DOHH2 (cell line): ENCODE data around the gene PSPN.

Experiments
- H3F3A ChIP-seq: fragments of 200-600 bp; sonication (generic), shearing (Covaris generic); 2 replicates; pipeline ENCODE4 v1.6.0; 2016; ENCODE audit warnings: antibody characterized with exemption, mild to moderate bottlenecking; ENCODE audit not compliant: control insufficient read depth, insufficient read depth
- H3K27ac ChIP-seq: fragments of 200-600 bp; sonication (generic); 2 replicates; pipeline ENCODE4 v1.5.1; 2014; ENCODE audit warnings: low read depth, mild to moderate bottlenecking, low read length, moderate library complexity
- H3K27me3 ChIP-seq: fragments of 200-600 bp; sonication (generic); 2 replicates; pipeline ENCODE4 v1.6.1; 2014; ENCODE audit warnings: mild to moderate bottlenecking, low read length, mixed read lengths; ENCODE audit not compliant: control insufficient read depth
- H3K36me3 ChIP-seq: fragments of 200-600 bp; sonication (generic); 2 replicates; pipeline ENCODE4 v1.6.1; 2014; ENCODE audit warnings: mild to moderate bottlenecking, low read length, moderate library complexity, mixed read lengths; ENCODE audit not compliant: control insufficient read depth
- H3K4me1 ChIP-seq: fragments of 200-600 bp; sonication (generic); 2 replicates; pipeline ENCODE4 v1.6.1; 2014; ENCODE audit warnings: mild to moderate bottlenecking, low read length, mixed read lengths; ENCODE audit not compliant: control insufficient read depth
- H3K4me2 ChIP-seq: fragments of 200-600 bp; sonication (generic); 2 replicates; pipeline ENCODE4 v1.6.0; 2014; ENCODE audit warnings: mild to moderate bottlenecking, low read length, moderate library complexity
- H3K4me3 ChIP-seq: fragments of 200-600 bp; sonication (generic); 2 replicates; pipeline ENCODE4 v1.5.1; 2014; ENCODE audit warnings: mild to moderate bottlenecking, low read length, mixed read lengths
- H3K79me2 ChIP-seq: fragments of 200-600 bp; sonication (generic); 2 replicates; pipeline ENCODE4 v1.6.1; 2014; ENCODE audit warnings: mild to moderate bottlenecking, low read length, mixed read lengths; ENCODE audit not compliant: control insufficient read depth
- H3K9me2 ChIP-seq: fragments of 200-600 bp; sonication (generic); replicated peaks from 2 replicates; pipeline ENCODE4 v1.6.1; 2014; ENCODE audit warnings: mild to moderate bottlenecking, low read length, mixed read lengths; ENCODE audit not compliant: control insufficient read depth
- H3K9me3 ChIP-seq: fragments of 200-600 bp; sonication (generic); 2 replicates; pipeline ENCODE4 v1.6.1; 2014; ENCODE audit warnings: antibody characterized with exemption, low read length, mixed read lengths; ENCODE audit not compliant: control insufficient read depth, insufficient read depth
- H4K20me1 ChIP-seq: fragments of 200-600 bp; sonication (generic); 2 replicates; pipeline ENCODE4 v1.6.0; 2014; ENCODE audit warnings: low read depth, mild to moderate bottlenecking, antibody characterized with exemption, low read length, moderate library complexity; ENCODE audit not compliant: control insufficient read depth, insufficient read depth
- EZH2phosphoT487 ChIP-seq: fragments of 200-600 bp; sonication (generic); IDR thresholded peaks from 2 replicates; pipeline ENCODE4 v1.6.1; 2017; ENCODE audit warnings: borderline replicate concordance, mild to moderate bottlenecking, antibody characterized with exemption, low read length, moderate library complexity, mixed read lengths
- TF ChIP-seq, protein P1 (sequence below): fragments of 200-600 bp; sonication (generic); IDR thresholded peaks from one replicate; pipeline ENCODE4 v1.5.1; 2014; ENCODE audit warnings: antibody characterized with exemption, mild to moderate bottlenecking, low read depth, low read length; ENCODE audit not compliant: poor library complexity, severe bottlenecking

Gene PSPN

DNA sequence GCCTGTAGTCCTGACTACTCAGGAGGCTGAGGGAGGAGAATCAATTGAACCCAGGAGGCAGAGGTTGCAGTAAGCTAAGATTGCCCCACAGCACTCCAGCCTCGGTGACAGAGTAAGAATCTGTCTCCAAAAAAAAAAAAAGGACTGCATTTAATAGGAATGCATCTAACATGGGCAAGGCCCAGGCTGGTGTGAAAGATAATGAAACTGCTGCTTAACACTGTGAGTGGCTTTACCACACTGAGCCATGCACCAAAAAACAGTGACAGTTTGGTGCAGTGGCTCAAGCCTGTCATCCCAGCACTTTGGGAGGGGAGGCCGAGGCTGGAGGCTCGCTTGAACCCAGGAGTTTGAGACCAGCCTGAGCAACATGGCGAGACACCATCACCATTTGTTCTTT, 8.6 kb upstream of the PSPN start:
- H3K27ac ChIP-seq, result no peak overlapping the region
- H3K4me3 ChIP-seq, result no peak overlapping the region
- no peaks in the 10 kb centered on the region for H3K79me2 ChIP-seq
- no peaks in the 10 kb centered on the region for H3K9me3 ChIP-seq
- TF ChIP-seq, protein P1, sequence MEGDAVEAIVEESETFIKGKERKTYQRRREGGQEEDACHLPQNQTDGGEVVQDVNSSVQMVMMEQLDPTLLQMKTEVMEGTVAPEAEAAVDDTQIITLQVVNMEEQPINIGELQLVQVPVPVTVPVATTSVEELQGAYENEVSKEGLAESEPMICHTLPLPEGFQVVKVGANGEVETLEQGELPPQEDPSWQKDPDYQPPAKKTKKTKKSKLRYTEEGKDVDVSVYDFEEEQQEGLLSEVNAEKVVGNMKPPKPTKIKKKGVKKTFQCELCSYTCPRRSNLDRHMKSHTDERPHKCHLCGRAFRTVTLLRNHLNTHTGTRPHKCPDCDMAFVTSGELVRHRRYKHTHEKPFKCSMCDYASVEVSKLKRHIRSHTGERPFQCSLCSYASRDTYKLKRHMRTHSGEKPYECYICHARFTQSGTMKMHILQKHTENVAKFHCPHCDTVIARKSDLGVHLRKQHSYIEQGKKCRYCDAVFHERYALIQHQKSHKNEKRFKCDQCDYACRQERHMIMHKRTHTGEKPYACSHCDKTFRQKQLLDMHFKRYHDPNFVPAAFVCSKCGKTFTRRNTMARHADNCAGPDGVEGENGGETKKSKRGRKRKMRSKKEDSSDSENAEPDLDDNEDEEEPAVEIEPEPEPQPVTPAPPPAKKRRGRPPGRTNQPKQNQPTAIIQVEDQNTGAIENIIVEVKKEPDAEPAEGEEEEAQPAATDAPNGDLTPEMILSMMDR, result no peak
- no peak for TF ChIP-seq EZH2phosphoT487
- H3K36me3 ChIP-seq, result peaks cover 66% of the 10 kb centered on the region
- H3K9me2 ChIP-seq, result no peaks in the 10 kb centered on the region
- no peak overlapping the region for H3K4me2 ChIP-seq
- H3F3A ChIP-seq, result no peaks in the 10 kb centered on the region
- no peaks in the 10 kb centered on the region for H4K20me1 ChIP-seq
- no peaks in the 10 kb centered on the region for H3K27me3 ChIP-seq
- no peaks in the 10 kb centered on the region for H3K4me1 ChIP-seq

DNA sequence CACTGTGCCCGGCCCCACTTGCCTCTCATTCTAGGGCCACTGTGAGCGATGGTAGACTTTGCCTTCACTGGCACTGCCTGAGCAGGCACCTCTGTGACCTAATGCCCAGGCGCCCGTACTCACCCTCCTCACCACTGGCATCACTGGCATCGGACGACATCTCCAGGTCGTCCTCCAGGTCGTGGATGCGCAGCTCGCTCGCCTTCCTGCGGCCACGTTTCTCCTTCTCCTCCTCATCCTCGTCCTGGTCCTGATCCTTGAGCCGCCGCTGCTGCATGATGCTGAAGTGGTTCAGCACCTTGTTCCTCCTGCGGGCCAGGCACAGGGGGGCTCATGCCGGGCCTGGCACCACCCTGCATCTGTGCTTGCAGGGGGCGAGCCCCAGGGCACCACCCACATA, 7.5 kb upstream of the PSPN start:
- no peaks in the 10 kb centered on the region for H3F3A ChIP-seq
- no peaks in the 10 kb centered on the region for H3K9me3 ChIP-seq
- H4K20me1 ChIP-seq, result no peaks in the 10 kb centered on the region
- no peaks in the 10 kb centered on the region for H3K79me2 ChIP-seq
- H3K4me3 ChIP-seq, result no peak overlapping the region
- H3K27me3 ChIP-seq, result no peaks in the 10 kb centered on the region
- TF ChIP-seq, protein P1, result no peak
- TF ChIP-seq EZH2phosphoT487, result no peak
- H3K27ac ChIP-seq, result no peak overlapping the region
- H3K36me3 ChIP-seq, result peaks cover 58% of the 10 kb centered on the region
- no peak overlapping the region for H3K4me2 ChIP-seq
- no peaks in the 10 kb centered on the region for H3K9me2 ChIP-seq
- no peaks in the 10 kb centered on the region for H3K4me1 ChIP-seq

DNA sequence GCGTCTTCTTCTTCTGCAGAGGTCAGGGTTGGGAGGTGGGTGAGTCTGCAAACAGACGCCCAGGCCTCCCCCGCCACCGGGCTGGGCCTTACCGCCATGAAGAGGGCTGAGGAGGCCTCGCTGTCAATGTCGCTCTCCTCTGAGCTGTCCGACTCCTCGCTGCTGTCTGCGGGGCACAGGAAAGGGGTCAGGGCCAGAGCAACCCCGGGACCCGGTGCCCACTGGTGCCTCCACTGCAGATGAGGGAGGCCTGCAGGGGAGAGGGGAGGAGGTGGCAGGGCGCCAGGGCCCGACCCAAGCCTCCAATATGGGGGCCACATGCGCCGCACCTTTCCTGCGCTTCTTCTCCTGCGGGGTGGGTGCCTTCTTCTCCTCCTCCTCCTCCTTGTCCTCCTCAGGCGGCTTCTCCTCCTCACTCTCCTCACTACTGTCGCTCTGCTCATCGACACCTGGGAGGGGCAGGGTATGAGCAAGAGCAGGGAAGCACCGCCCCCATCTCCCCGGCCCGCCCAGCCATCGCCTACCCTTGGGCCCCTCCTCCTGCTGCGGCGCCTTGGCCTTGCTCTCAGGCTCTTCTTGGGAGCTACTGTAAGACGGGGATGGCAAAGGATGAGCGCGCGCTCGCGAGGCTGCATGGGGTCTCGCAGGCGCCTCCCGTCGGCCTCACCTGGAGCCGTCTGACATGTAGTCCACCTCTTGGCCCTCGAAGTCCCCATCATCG, 5.5 kb upstream of the PSPN start:
- Histone ChIP-seq H4K20me1 (no peaks in the 10 kb centered on the region), H3K36me3 (peaks cover 42% of the 10 kb centered on the region), H3K9me3 (no peaks in the 10 kb centered on the region), H3K27ac (no peak overlapping the region), H3K79me2 (no peaks in the 10 kb centered on the region), H3K4me1 (no peaks in the 10 kb centered on the region), H3K9me2 (no peaks in the 10 kb centered on the region), H3K4me2 (no peak overlapping the region), H3K27me3 (no peaks in the 10 kb centered on the region), H3F3A (0 out of 2 replicates have a peak, but pooled peaks cover 2% of the 10 kb centered on the region), H3K4me3 (no peak overlapping the region)
- TF ChIP-seq EZH2phosphoT487, result no peak
- TF ChIP-seq, protein P1, result no peak
